ENCODE measurements around the gene NOL4L.

- TF ChIP-seq CTCF (IDR thresholded peaks at IDR 0.05; ENCODE audit: low read length) (no peak), EZH2 (IDR thresholded peaks at IDR 0.05; ENCODE audit: borderline replicate concordance, low read length) (no peak)
Observed at GRCh38 chr20:32572271-32572968, 12.7 kb downstream of the NOL4L start.
